Endometrial microvascular endothelial cells (primary cell): ENCODE results near the gene SEPTIN5. TPM values are rescaled to one million over a fixed set of nuclear protein-coding genes. Genes with fewer than 3 reads are reported as not detected.

ENCODE experiments used
- in situ Hi-C: cut with HindIII; loops from 2 replicates; pipeline ENCODE4 v1.10.0; 2017; ENCODE audit warnings: low sequenced_read_pairs, low pct_unique_long_range_greater_than_20kb; ENCODE audit errors: inconsistent ontology term
- total RNA-seq: library from RNA; depleted of rRNA; stranded (reverse); fragments of >200 nt; gene quantifications from one replicate; pipeline ENCODE4 v1.2.3, GENCODE V29; 2015; ENCODE audit errors: inconsistent ontology term

The SEPTIN5 gene
- total RNA-seq, 1 donor from 2014 or later, result 0.46 TPM

DNA sequence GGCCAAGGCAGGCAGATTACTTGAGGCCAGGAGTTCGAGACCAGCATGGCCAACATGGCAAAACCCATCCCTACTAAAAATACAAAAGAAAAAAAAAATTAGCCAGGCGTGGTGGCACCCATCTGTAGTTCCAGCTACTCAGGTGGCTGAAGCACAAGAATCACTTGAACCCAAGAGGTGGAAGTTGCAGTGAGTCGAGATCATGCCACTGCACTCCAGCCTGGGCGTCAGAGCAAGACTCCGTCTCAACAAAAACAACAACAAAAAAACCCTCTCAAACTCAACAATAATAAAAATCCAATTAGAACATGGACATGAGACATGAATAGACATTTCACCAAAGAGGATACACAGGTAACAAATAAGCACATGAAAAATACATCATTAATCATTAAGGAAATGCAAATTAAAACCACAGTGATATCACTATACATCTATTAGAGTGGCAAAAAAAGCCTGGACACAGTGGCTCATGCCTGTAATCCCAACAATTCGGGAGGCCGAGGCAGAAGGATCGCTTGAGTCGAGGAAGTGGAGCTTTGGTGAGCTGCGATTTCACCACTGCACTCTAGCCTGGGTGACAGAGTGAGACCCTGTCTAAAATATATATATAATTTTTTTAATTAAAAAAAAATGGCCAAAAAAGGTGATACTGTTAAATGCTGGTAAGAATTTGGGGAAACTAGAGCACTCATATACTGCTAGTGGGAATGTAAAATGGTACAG is 12.7 kb upstream of the SEPTIN5 start:
- in situ Hi-C loops, result no loop called here

DNA sequence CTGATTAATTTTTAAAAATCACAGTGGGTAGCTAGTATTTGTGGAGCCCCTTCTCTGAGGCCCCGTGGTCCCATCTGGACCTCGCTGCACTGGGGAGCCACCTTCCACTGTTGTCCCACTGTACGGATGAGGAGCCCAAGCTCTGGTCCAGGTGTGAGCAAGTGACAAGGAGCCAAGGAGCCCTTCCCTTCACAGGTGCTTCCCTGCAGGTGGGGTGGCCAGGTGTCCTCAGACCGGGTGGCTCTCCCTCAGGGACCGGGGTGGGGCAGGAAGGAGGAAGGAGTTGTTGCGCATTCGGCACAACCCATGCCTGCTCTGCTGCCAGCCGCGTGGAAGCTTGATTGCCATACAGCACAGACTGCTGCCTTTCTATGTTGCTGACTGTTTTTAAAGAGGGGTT is 10.4 kb upstream of the SEPTIN5 start:
- in situ Hi-C loops, result no loop called here

DNA sequence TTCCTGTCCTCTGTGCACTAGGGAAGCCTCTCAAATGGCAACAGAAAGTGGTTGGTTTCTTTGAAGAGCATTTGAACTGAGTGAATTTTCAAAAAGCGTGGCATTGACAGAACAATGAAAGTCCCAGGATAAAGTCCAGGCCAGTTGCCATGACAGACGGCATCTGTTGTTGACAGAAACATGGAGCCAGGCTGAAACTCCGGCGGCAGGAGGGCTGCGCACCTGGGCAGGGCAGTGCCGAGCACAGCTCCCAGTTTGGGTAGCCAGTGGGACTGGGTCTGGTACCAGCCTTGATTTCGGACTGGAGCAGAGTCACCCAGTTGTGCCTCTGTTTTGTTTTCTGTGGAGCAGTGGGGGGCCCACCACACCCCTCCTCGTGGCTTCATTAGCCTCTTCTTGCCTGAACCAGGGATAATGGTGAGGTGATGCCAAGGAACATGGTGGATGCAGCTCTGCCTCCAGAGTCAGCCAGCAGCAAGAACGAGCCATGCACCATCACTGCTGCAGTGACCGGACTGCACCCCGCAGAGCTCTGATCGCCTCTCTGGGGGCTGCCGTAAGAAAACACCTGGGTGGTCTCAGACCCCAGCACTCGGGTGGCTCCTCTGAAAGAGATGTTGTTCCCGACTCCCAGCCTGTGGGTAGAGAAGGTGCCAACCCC is 9.8 kb upstream of the SEPTIN5 start:
- in situ Hi-C loops, result no loop called here

DNA sequence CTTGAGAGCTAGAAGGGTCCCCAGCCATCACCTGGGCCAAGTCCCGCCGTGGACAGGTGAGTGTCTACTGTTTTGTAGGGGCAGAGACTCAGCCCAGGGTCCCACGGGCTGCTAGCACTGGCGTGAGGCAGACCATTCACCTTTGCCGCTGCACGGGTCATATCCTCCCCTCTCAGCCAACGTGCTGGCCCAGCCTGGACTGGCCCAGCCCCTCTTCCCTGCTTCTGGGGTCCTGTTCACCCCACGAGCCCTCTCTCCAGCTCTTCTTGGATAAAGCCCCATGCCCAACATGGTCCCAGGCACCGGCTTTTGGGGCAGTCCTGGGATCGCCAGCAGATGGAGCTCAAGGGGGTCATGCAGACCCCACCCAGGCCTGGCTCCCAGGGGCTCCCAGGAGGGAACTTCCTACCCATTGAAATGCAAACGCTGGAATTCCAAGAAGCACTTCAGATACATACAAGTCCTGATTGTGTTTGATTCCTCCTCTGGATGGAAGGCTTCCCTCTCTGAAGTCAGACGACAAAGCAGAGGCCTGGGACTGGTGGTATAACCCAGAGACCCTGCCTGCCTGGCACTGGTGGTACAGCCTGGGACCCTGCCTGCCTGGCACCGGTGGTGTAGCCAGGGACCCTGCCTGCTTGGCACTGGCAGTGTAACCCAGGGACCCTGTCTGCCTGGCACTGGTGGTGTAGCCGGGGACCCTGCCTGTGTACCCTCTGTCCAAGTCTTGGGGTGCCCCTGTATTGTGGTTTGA is 8.9 kb upstream of the SEPTIN5 start:
- in situ Hi-C loops, result no loop called here

DNA sequence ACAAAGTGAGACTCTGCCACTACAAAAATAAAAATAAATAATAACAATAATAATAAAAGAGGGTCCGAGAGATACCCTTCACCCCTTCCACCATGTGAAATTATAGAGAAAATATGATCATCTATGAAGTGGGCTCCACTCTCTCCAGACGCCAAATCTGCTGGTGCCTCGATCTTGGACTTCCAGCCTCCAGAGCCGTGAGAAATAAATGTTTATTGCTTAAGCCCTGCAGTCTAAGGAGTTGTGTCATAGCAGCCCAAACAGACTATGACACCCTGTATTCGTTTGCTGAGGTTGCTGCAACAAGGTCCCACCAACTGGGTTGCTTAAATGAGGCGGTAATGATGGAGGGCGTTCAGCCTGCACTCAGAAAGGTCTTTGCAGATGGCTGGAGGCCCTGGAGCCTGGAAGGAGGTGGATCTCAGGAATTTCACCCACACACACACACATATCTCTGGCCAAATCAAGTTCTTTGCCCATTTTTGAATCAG is 7.6 kb upstream of the SEPTIN5 start:
- in situ Hi-C loops, result no loop called here

DNA sequence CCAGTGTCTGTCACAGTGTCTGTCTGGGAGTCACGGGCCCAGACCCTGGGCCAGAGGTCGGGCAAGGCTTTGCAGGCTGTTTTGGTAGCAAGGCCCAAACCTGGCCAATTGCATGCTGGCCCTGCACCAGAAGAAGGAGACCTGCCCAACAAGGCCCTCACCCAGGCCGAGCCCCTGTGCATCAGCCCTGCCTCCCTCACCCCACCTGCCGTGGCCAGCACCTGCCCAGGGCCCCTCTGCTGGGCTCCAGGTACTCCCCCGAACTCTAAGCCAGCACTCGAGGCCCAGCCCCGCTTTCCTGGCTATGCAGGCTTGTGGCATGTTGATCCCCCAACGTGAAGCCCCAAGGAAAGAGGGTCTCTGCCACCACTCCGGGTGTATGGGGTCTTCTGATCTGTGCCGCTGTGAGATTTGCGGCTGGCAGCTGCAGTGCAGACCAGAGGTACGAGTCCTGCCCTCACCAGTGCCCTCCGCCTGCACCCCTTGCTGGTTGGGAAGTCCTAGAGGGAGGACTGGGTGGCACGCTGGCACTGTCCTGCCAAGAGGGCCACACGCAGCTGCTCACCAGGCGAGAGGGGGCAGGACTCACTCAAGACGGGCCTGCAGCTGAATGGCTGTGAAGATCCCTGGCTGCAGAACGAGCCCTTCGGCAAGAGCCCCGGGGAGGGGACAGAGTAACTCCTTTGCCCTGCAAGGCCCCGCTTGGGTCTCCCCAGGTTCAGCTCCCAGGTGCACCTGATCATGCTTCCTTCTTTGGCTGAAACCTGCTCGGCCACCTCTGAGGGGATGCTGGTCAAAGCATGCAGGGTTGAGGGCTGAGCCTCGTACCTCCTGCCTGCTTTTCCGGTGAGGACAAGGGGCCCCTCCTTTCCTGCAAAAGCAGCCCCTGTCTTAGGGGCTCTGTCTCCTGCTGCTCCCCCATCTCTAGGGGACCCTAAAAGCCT is 6.7 kb upstream of the SEPTIN5 start:
- in situ Hi-C loops, result no loop called here

DNA sequence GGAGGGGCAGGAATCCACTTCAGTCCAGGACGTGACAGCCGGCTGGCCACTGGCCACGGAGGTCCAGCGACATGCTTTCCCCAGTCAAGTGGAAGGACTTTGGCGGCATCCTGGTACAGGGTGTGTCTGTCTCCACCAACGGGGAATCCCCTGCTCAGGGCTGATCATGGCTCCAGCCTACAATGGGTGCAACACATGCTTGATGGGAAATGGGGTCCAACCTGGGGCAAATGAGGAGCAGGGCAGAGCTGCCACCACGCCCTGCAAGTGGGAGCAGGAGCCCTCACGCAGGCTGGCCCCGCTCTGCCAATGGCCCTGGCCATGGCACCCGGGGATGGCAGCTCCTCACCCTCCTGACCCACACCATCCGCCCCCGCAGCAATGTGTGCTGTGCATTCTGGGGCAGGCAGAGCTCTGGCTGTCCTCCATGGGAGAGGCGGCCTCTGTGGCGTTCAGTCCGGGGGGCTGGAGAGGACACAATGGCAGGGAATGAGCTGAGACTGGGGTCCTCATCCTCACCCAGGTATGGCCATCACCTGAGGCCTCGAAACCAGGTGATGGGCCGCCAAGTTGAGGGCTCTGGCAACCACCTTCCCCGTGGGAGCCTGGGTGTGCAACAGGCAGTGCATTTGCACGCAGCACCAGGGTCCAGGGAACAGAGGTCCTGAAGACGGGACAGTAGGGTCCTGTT is 5.8 kb upstream of the SEPTIN5 start:
- in situ Hi-C loops, result no loop called here

DNA sequence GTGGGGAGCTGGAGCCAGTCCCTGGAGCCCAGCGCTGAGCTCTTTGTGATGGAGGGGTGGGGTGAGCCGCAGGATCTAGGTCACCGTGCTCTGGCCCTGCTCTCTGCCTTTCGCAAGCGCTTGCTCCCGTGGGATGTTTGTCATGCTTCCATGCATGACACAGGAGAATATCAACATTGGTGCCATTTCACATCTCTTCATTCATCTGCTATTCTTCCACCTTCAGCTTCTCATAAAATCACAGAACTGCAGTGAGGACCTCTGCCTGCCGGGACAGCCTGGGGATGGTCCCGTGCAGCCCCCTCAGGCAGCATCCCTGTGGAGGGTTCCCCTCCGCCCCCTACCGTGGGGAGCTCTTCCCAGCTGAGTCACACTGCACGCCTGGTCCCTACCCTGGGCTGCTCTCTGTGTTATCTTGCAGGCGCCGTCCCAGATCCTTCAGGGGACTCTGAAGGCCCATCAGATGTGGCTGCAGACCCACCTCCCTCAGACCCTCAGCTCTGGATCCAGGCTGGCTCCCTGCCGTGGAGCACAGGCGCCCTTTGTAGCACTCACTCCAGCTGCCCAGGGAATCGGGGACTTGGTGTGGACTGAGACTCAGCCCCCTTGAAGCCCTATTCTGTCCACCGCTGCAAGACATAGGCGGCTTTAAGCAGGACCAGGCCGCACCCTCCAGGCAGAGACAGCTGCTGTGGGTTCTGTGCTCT is 5.1 kb upstream of the SEPTIN5 start:
- in situ Hi-C loops, result no loop called here

DNA sequence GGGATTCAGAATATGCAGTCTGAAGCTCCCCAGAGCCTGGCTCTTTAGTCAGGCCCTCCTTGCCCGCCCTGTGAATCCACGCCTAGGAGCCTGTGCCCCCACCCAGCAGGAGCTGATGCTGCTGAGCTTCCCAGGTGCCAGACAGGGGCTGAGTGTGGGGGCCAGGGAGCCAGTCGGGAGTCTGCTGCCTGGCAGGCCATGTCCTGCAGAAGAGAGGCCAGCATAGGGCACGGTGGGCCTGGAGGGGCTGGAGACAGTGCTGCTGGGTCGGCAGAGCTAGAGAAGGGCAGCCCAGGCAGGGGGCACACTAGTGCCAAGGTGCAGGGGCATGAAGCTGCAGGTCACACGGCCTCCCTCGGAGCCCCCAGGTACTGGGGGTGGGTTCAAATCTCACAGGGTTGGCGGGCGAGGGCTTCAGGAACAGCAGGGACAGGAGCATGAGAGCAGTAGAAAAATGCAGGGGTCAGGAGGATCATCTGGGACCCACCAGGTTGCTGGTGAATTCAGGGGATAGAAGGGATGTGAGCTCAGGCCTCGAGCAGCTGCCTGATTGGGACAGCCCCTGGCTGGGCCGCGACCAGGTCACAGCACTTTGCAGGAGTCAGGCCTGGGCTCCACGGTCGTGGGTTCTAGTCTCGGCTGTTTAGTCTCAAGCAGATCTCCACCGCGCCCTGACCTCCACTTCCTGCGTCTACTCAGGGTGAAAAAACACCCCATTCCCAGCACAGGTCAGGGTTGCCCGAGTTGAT is 4.1 kb upstream of the SEPTIN5 start:
- in situ Hi-C loops, result no loop called here

DNA sequence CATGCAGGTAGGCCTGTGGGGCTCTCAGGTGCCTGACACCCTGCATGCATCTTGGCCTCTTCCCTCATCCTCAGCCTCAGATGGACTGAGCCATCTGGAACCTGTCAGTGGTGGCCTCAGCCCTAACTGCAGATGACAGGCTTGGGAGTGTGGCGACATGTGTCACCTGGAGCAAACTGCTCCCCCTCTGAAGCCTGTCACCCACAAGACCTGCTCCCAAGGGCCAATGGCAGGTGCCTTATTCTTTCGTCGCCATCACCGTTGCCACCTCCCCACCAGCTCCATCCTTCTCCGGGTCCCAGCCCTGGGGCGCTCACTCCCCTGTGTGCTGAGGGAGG is 3.6 kb upstream of the SEPTIN5 start:
- in situ Hi-C loops, result no loop called here

DNA sequence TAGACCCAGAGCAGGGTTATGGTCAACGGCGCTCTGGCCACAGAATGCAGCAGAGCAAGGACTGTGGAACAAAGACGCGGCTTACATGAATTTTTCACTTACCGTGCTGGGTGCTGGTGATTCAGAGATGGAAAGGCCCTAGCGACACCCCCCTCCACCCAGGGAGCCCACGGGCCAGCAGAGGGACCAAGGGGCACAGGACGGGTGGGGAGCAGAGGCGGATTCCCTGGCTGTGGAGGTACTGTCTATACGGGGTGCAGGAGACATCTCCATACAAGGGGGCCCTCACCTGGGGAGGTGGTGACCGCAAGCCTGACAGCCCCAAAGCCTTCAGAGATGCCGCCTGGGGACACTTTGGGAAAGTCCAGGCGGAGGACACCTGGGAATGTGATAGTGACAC is 1.1 kb upstream of the SEPTIN5 start:
- in situ Hi-C loops, result no loop called here

DNA sequence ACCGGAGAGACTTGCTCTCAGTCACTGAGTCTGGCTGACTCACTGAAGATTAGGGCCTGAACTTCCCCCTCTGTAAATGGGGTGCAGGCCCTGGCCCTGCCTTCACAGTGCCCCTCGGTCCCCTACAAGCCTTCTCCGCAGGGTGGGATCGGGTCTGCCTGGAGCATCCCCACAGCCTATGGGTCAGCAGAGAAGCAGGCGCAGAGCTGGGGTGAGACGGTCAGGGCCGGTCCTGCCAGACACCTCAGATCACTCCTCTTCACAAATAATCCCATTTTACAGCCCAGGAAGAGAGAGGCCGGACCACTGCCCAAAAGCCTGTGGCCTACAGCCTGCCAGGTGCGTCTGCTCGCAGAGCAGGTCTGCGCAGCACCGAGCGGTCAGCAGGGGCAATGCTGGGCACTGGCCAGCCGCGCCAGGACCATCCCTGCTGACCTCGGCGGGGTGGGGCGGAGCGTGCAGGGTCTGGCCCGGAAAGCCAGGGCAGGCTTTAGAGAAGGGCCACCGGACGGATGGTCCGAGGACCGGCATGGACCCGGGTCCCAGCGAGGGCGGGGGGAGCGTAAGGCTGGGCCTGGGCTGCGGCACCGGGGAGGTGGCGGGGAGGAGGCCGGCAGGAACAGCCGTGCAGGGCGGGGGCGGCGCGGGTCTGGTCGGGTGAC is 522 bp upstream of the SEPTIN5 start:
- in situ Hi-C loops, result no loop called here

DNA sequence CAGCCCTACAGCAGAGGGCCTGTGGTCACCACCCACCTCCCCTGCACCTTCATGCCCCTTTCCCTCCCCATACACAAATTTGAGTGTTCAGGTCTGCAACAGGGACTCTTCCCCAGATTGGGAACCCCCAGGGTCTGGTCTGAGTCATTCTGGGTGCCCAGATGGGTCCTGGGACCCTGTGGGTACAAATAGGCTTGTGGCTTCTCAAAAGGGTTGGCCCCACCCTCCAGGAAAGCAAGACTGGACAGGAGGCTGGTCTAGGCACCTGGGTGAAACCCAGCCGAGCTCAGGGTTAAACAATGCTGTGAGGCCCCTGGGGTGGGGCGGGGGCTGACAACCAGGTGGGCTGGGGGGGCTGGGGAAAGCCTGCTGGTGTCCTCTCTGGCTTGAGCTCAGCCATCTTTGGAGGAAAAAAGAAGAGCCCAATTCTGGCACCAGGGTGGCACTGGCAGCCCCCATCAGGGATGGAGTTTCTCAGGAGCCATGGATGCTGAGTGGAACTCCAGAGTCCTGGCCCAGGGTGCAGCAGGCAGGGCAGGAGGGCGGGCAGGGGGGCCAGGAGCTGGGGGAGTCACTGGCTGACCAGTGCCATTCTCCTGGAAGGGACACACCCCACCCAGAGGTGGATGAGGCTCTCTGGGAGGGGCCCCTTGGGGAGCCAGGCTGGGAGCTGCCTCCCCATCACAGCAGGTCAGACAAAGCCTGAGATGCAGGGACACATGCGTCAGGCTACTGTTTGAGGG is 1.1 kb downstream of the SEPTIN5 start:
- in situ Hi-C loops, result no loop called here

DNA sequence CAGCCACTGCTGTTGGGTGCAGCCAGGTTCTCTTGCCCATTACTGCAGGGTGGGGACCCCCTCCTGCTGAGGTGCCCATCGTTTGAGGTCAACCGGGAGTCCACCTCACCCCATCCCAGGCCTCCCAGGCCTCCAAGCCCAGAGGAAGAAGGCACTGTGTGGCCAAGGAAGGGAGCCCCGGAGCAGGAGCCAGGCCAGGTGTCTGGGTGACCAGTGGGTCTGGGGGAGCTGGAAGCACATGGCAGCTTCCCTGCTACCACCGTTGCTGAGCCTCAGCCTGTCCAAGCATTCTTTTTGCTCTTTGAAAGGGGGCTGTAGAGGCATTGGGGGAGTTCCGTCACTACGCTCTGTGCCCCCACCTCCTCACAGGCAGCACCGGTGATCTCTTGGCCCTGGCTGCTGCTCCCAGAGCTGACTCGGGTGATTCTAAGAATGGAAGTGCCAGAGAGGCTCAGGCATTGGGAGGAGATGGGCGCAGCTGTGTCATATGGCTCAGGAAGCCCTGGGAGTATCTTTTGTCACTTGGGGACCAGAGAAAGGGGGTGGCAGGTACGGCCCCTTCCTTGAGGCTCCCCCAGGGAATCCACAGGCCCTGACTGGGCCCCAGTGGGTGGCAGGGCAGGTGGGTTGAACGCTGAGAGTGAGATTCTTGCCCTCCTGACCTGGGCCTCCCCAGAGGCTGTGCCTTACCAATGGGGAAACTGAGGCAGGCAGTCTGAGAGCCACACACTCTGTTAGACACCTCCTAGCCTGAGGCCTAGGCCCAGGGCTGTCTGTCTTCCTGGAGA is 1.9 kb downstream of the SEPTIN5 start:
- in situ Hi-C loops, result no loop called here

DNA sequence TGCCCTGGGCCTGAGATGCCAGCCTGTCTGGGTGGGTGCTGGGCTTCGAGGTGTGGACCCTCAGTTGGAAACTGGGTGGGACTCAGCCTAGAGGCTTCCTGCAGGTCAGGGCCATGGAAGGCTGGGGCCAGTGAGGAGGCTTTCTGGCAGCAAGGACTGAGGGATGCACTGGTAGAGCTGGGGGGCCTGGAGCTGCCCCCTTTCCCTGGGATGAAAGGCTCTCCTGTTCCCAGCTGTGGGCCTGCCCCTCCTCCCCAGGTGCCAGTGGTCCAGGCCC is 2.5 kb downstream of the SEPTIN5 start:
- in situ Hi-C loops, result no loop called here

DNA sequence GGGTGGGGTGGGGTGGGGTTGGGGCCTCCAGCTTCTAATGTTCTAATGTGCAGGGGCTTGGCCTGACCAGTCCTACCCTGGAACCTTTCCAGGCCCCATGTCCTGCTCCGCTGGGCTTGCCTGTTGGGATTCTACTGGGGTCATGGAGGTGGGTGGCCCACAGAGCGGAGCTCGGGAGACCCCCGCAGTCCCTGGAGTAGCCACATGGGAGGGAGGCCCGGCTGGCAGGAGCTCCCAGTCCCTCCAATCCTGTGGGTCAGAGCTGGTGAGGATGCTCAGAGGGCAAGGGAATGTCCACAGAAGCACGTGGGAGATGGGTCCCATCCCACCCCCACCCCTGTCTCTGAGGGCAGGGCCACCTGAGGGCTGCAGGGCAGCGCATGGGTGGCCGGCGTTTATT is 2.9 kb downstream of the SEPTIN5 start:
- in situ Hi-C loops, result no loop called here
